CD4-positive, CD25-positive, alpha-beta regulatory T cell (primary cell): ENCODE results near the gene NARS2. TPM values are rescaled to one million over a fixed set of nuclear protein-coding genes. Genes with fewer than 3 reads are reported as not detected.

Experiments
- ATAC-seq, 2 donors: fragments of 150-1000 bp; cut with Tn5 transposase; one replicate each; pipeline ENCODE4 v1.10.0; 2021; ENCODE audit warnings: low read depth in 2 of 2, moderate number of reproducible peaks in 2 of 2, moderate library complexity in 1 of 2
- DNase-seq, 3 donors: peaks; one replicate each; pipeline versions ENCODE4 v3.0.0 to v3.0.0-alpha.2; 2012 to 2022; ENCODE audit warnings: mixed read lengths in 1 of 3
- H3K27ac ChIP-seq: one replicate; pipeline ENCODE4 v1.7.0; 2013; ENCODE audit warnings: mild to moderate bottlenecking, low read length; ENCODE audit not compliant: insufficient read depth, poor library complexity, severe bottlenecking
- H3K27me3 ChIP-seq: one replicate; pipeline ENCODE4 v1.7.0; 2013; ENCODE audit warnings: low read length; ENCODE audit not compliant: control insufficient read depth, insufficient read depth
- H3K36me3 ChIP-seq: one replicate; pipeline ENCODE4 v1.7.0; 2013; ENCODE audit warnings: mild to moderate bottlenecking, low read length, moderate library complexity; ENCODE audit not compliant: control insufficient read depth, insufficient read depth
- H3K4me1 ChIP-seq: 2 replicates; pipeline ENCODE4 v1.7.0; 2013; ENCODE audit warnings: mild to moderate bottlenecking, low read length; ENCODE audit not compliant: insufficient read depth, control insufficient read depth, poor library complexity, severe bottlenecking
- H3K4me3 ChIP-seq: one replicate; pipeline ENCODE4 v1.7.0; 2013; ENCODE audit warnings: low read depth, mild to moderate bottlenecking, low read length, moderate library complexity
- H3K9me3 ChIP-seq, 2 experiments: 1 replicate in 1 of 2; 2 replicates in 1 of 2; pipeline ENCODE4 v1.7.0; 2013; ENCODE audit warnings: low read length in 2 of 2, mild to moderate bottlenecking in 1 of 2, moderate library complexity in 1 of 2; ENCODE audit not compliant: control insufficient read depth in 2 of 2
- H3K27ac Mint-ChIP-seq, 3 donors: one replicate each; pipeline ENCODE4 v1.8.0; 2020 to 2022; ENCODE audit warnings: mild to moderate bottlenecking in 3 of 3, mixed read lengths in 3 of 3, moderate library complexity in 2 of 3
- H3K27me3 Mint-ChIP-seq: one replicate; pipeline ENCODE4 v1.8.0; 2022; ENCODE audit warnings: mild to moderate bottlenecking, mixed read lengths
- H3K36me3 Mint-ChIP-seq: one replicate; pipeline ENCODE4 v1.8.0; 2020; ENCODE audit warnings: mixed read lengths
- H3K4me1 Mint-ChIP-seq, 4 donors: one replicate each; pipeline ENCODE4 v1.8.0; 2020 to 2022; ENCODE audit warnings: mixed read lengths in 4 of 4, mild to moderate bottlenecking in 1 of 4
- H3K4me3 Mint-ChIP-seq, 4 donors: one replicate each; pipeline ENCODE4 v1.8.0; 2020 to 2022; ENCODE audit warnings: mild to moderate bottlenecking in 4 of 4, mixed read lengths in 4 of 4, moderate library complexity in 3 of 4
- H3K9me3 Mint-ChIP-seq, 7 donors: one replicate each; pipeline ENCODE4 v1.8.0; 2020 to 2022; ENCODE audit warnings: mixed read lengths in 7 of 7, mild to moderate bottlenecking in 3 of 7, moderate library complexity in 2 of 7
- polyA plus RNA-seq, 4 donors: library from polyadenylated mRNA; unstranded; fragments of 300-500 nt; fragmentation: Illumina TruSeq; gene quantifications; one replicate each; pipeline ENCODE4 v1.2.3, GENCODE V29; 2021
- total RNA-seq: library from RNA; stranded (reverse); gene quantifications from one replicate; pipeline ENCODE4 v1.2.3, GENCODE V29; 2022

Gene NARS2
- total and polyA plus RNA-seq, 5 donors from 2014 or later, result 9.3 to 22.9 (median 11.1) TPM

GRCh38 chr11:78392854-78393253, 181.8 kb downstream of the NARS2 start:
- no peaks in the 10 kb centered on the region for H3K9me3 ChIP-seq
- no peak overlapping the region for H3K4me3 Mint-ChIP-seq
- no peaks in the 10 kb centered on the region for H3K36me3 ChIP-seq
- no peaks in the 10 kb centered on the region for H3K4me1 ChIP-seq
- no peaks in the 10 kb centered on the region for H3K27me3 ChIP-seq
- no peaks in the 10 kb centered on the region for H3K36me3 Mint-ChIP-seq
- H3K9me3 Mint-ChIP-seq, result no peaks in the 10 kb centered on the region
- ATAC-seq (no peak), DNase-seq (no peak)
- peaks cover 0 to 2% (median 0%) of the 10 kb centered on the region in 4 donors for H3K4me1 Mint-ChIP-seq
- peak overlapping the region in 1 of 3 donors; percentile 50 for H3K27ac Mint-ChIP-seq
- no peak overlapping the region for H3K4me3 ChIP-seq
- no peaks in the 10 kb centered on the region for H3K27me3 Mint-ChIP-seq
- no peak overlapping the region for H3K27ac ChIP-seq

GRCh38 chr11:78391424-78391823, 183.2 kb downstream of the NARS2 start:
- H3K27ac Mint-ChIP-seq, result no peak overlapping the region
- DNase-seq (no peak), ATAC-seq (no peak)
- H3K27me3 ChIP-seq, result no peaks in the 10 kb centered on the region
- H3K36me3 Mint-ChIP-seq, result no peaks in the 10 kb centered on the region
- no peak overlapping the region for H3K4me3 Mint-ChIP-seq
- H3K4me3 ChIP-seq, result no peak overlapping the region
- H3K4me1 ChIP-seq, result no peaks in the 10 kb centered on the region
- no peaks in the 10 kb centered on the region for H3K27me3 Mint-ChIP-seq
- H3K4me1 Mint-ChIP-seq, result no peaks in the 10 kb centered on the region
- H3K36me3 ChIP-seq, result no peaks in the 10 kb centered on the region
- no peaks in the 10 kb centered on the region for H3K9me3 Mint-ChIP-seq
- no peak overlapping the region for H3K27ac ChIP-seq
- H3K9me3 ChIP-seq, result no peaks in the 10 kb centered on the region

GRCh38 chr11:78390809-78391208, 183.9 kb downstream of the NARS2 start:
- no peak overlapping the region for H3K4me3 Mint-ChIP-seq

GRCh38 chr11:78386215-78386941, 188.3 kb downstream of the NARS2 start:
- peaks cover 0 to 14% (median 6%) of the 10 kb centered on the region in 7 donors for H3K9me3 Mint-ChIP-seq
- Histone ChIP-seq H3K9me3 (peaks cover 0 to 5% of the 10 kb centered on the region in 2 experiments), H3K4me1 (no peaks in the 10 kb centered on the region), H3K27ac (no peak overlapping the region), H3K4me3 (no peak overlapping the region), H3K36me3 (no peaks in the 10 kb centered on the region), H3K27me3 (no peaks in the 10 kb centered on the region)
- DNase-seq, result no peak
- H3K36me3 Mint-ChIP-seq, result no peaks in the 10 kb centered on the region
- ATAC-seq, result no peak
- H3K27me3 Mint-ChIP-seq, result no peaks in the 10 kb centered on the region
- H3K27ac Mint-ChIP-seq, result no peak overlapping the region
- H3K4me3 Mint-ChIP-seq, result no peak overlapping the region
- H3K4me1 Mint-ChIP-seq, result no peaks in the 10 kb centered on the region

More at GRCh38 chr11:78390809-78391208, 183.9 kb downstream of the NARS2 start:
- no peaks in the 10 kb centered on the region for H3K4me1 Mint-ChIP-seq
- no peaks in the 10 kb centered on the region for H3K27me3 Mint-ChIP-seq
- no peaks in the 10 kb centered on the region for H3K36me3 ChIP-seq
- DNase-seq (no peak), ATAC-seq (no peak)
- H3K4me1 ChIP-seq, result no peaks in the 10 kb centered on the region
- H3K9me3 ChIP-seq, result no peaks in the 10 kb centered on the region
- no peak overlapping the region for H3K27ac ChIP-seq
- no peaks in the 10 kb centered on the region for H3K36me3 Mint-ChIP-seq
- no peaks in the 10 kb centered on the region for H3K27me3 ChIP-seq
- H3K27ac Mint-ChIP-seq, result no peak overlapping the region
- no peaks in the 10 kb centered on the region for H3K9me3 Mint-ChIP-seq
- no peak overlapping the region for H3K4me3 ChIP-seq

Other genes starting within 250 kb of the NARS2 start
- gene GAB2, start 157.0 kb downstream of the NARS2 start, total RNA-seq, result 15.7 TPM
- gene GAB2, start 157.0 kb downstream of the NARS2 start, polyA plus RNA-seq, result under 1 TPM; 0.05 to 0.69 (median 0.45) TPM